ENCODE data around the gene TMEM270. TPM values are rescaled to one million over a fixed set of nuclear protein-coding genes. Genes with fewer than 3 reads are reported as not detected.
A peak's percentile ranks its signal among the peaks of the same experiment; 100 is the strongest.

Gene TMEM270
- total RNA-seq, 4 donors from 2014 or later: not detected

- no peak for DNase-seq (ENCODE audit: low spot score in 2 of 2)
- intact Hi-C loops (cut with DNase I; ENCODE audit: low total_unique reads): no loop called here
- TF ChIP-seq POLR2A (IDR thresholded peaks at IDR 0.05) (no peak), CTCF (IDR thresholded peaks at IDR 0.05) (no peak)
- no peak overlapping the region for H3K4me3 ChIP-seq (ENCODE audit: low read depth, poor library complexity, severe bottlenecking)
- 59 to 79% methylated on average over 11 to 14 of the region's 14 CpGs for WGBS, 2 donors
These were observed 32.7 kb upstream of the TMEM270 start for GRCh38 chr7:73828107-73828803.

- WGBS, 2 donors: 84% methylated on average over 5 of the region's 5 CpGs
- no peak for DNase-seq (ENCODE audit: low spot score in 2 of 2)
- H3K4me3 ChIP-seq (ENCODE audit: low read depth, poor library complexity, severe bottlenecking): no peak overlapping the region
- TF ChIP-seq CTCF (IDR thresholded peaks at IDR 0.05) (no peak), POLR2A (IDR thresholded peaks at IDR 0.05) (no peak)
- intact Hi-C loops (cut with DNase I; ENCODE audit: low total_unique reads): no loop called here
These were observed 32.0 kb upstream of the TMEM270 start for GRCh38 chr7:73828972-73829371.

- WGBS, 2 donors: 50 to 69% methylated on average over 7 of the region's 7 CpGs
These were observed 31.5 kb upstream of the TMEM270 start for GRCh38 chr7:73829505-73829904.

DNA sequence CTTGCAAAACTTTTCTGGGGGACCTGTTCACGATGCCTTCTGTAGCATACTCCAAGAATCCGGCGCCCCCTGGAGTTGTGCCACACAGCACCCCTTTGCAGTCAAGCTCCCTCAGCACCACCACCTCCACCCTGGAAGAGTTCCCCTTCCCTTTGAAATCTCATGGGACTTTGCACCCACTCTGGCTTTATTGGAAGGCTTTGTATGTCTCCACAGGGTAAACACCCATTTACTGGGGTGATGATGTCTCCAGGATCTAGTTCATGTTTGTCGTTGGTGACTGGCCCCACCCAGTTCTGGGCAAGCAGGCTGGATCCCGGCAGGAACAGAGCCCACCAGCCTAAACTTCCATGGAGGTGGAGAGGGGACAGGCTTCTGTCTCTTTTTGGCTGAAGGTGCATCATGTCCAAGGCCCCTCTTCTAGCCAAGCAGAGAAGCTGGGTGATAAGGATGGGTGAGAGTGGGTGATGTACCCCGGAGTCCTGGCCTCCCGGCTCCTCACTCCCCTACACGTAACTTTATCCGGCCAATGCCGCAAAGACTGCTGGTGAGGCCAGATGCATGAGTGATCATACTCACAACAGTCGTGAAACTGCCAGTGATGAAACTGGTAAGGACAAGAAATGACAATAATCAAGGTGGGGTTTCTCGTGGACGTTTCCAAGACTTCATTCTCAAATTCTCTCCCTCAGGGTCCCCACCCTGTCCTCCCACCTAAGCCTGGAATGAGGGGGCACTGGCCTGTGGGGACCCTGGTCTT lies 30.9 kb upstream of the TMEM270 start:
- no peak for TF ChIP-seq POLR2A (IDR thresholded peaks at IDR 0.05)
- TF ChIP-seq CTCF (IDR thresholded peaks at IDR 0.05): no peak
- 57 to 74% methylated on average over 13 of the region's 13 CpGs for WGBS, 2 donors
- no peak overlapping the region for H3K4me3 ChIP-seq (ENCODE audit: low read depth, poor library complexity, severe bottlenecking)
- DNase-seq (ENCODE audit: low spot score in 2 of 2): no peak
- intact Hi-C loops (cut with DNase I; ENCODE audit: low total_unique reads): no loop called here

More at GRCh38 chr7:73829505-73829904, 31.5 kb upstream of the TMEM270 start:
- no peak for TF ChIP-seq POLR2A (IDR thresholded peaks at IDR 0.05)
- no peak for TF ChIP-seq CTCF (IDR thresholded peaks at IDR 0.05)
- intact Hi-C loops (cut with DNase I; ENCODE audit: low total_unique reads): no loop called here
- no peak overlapping the region for H3K4me3 ChIP-seq (ENCODE audit: low read depth, poor library complexity, severe bottlenecking)
- DNase-seq (ENCODE audit: low spot score in 2 of 2): no peak

DNA sequence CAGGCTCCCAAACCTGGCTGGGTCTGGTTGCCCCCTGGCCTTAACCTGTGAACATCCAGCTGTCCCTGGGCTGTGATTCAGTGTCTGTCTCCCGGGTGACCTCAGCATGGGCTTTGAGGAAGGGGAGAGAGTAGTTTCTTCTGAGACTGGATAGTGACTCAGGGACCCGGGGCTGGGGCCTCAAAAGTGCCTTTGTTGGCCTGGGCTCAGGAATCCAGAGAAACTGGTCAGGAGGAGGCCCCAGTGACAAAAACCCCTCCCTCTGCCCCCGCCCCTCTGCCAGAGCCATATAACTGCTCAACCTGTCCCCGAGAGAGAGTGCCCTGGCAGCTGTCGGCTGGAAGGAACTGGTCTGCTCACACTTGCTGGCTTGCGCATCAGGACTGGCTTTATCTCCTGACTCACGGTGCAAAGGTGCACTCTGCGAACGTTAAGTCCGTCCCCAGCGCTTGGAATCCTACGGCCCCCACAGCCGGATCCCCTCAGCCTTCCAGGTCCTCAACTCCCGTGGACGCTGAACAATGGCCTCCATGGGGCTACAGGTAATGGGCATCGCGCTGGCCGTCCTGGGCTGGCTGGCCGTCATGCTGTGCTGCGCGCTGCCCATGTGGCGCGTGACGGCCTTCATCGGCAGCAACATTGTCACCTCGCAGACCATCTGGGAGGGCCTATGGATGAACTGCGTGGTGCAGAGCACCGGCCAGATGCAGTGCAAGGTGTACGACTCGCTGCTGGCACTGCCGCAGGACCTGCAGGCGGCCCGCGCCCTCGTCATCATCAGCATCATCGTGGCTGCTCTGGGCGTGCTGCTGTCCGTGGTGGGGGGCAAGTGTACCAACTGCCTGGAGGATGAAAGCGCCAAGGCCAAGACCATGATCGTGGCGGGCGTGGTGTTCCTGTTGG lies 30.0 kb upstream of the TMEM270 start, which contains the start of gene CLDN4:
Gene CLDN4, plus strand, starts transcription at position 316 of the 903 bp plus-strand sequence. Its CDS starts 206 bp downstream, at position 522.
- intact Hi-C loops (cut with DNase I; ENCODE audit: low total_unique reads): no loop called here
- DNase-seq (ENCODE audit: low spot score in 2 of 2): peak; percentile 71 to 91
- 51 to 55% methylated on average over 37 to 42 of the region's 42 CpGs for WGBS, 2 donors

More for the DNA sequence above, 30.0 kb upstream of the TMEM270 start, which contains the start of gene CLDN4:
- peak within 1 kb of the TSS; percentile 26 for H3K4me3 ChIP-seq (ENCODE audit: low read depth, poor library complexity, severe bottlenecking)
- TF ChIP-seq POLR2A (IDR thresholded peaks at IDR 0.05): no peak
- TF ChIP-seq CTCF (IDR thresholded peaks at IDR 0.05): no peak

All from lower leg skin (tissue), 4 donors.